GM19468 (cell line): ENCODE data around the gene MAP3K5.

Experiments
- ATAC-seq: cut with Tn5 transposase; IDR thresholded peaks from one replicate; pipeline ENCODE4 v1.9.1; 2021; ENCODE audit warnings: mild to moderate bottlenecking, moderate library complexity, moderate number of reproducible peaks; ENCODE audit not compliant: unreplicated experiment; ENCODE audit errors: extremely low read depth

Gene MAP3K5

DNA sequence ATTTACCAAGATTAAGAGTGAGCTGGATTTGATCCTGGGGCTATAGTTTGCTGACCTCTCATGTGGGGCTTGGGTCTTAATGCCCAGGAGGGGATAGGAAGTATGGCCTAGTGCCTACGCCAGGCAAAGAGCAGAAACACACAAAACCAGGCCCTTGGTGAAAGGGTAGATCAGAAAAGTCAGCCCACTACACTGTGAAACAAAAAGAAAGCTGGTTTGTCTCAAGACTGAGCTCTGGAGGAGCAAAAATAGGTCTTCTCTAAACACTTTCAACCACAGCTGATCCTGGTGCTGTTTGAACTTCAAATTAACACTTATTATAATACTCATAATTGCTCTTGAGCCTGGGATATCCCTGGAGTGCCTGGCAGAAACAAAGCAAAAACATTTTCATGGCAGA lies 167.0 kb downstream of the MAP3K5 start:
- ATAC-seq: no peak

DNA sequence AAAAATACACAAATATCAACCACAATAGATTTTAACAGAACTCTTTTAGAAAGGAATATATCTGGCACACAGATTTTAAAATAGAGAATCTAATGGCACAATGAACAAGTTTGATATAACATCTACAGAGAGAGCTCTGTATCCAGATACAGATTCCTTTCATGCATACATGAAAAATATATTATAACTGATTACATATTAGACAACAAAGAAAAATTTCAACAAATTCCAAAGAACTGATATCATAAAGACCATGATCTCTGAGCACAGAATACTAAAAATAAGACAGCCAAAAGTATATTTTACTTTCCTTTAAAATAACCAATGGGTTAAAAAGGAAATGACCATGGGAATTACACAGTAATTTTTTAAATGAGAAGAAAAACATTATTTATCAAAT lies 167.9 kb downstream of the MAP3K5 start:
- no peak for ATAC-seq

DNA sequence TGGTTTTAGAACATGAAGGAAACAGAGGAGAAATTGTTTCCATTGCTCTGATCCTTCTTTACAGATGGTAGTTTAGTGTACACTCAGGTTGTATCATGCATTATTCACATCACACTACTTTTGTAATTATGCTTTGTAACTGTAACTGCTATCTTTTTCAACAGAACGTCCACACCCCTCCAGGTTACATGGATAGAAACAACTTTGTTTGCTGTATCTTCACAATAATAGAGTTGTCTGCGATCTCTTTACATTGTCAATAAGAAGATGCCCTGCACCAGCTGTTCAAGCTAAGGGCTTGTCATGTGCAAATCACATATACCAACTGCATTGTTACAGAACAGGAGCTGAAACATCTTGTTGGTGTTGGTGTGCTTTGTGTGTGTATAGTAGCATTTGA lies 174.2 kb downstream of the MAP3K5 start:
- ATAC-seq: no peak

DNA sequence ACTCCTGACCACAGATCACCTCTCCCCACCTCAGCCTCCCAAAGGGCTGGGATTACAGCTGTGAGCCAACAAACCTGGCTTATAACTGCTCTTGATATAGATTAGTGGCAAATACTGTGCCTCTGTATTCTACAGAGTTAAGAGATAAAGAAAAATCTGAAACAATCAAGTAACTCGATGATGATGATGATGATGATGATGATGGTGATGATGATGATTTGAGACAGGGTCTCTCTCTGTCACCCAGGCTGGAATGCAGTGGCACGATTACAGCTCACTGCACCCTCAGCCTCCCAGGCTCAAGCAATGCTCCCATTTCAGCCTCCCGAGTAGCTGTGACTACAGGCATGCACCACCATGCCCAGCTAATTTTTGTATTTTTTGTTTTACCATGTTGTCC lies 175.8 kb downstream of the MAP3K5 start:
- ATAC-seq: no peak

DNA sequence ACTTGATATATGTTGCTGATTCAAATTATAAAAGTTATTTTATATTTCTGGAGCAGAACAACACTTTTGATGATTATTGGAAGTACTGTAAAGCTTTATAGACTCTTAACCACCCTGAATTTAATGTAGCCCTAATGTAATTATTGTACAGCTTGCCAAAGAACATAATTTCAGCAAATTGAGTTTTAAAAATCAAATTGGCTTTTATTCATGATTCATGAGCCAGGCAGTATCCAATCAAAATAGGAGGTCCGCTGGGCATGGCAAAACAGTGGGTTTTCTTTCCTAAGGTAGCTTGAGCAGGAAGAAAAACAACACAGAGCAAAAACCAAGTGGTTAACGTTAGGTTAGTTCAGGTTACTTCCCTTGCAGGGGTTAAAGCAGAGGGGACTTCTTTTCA lies 177.3 kb downstream of the MAP3K5 start:
- no peak for ATAC-seq

DNA sequence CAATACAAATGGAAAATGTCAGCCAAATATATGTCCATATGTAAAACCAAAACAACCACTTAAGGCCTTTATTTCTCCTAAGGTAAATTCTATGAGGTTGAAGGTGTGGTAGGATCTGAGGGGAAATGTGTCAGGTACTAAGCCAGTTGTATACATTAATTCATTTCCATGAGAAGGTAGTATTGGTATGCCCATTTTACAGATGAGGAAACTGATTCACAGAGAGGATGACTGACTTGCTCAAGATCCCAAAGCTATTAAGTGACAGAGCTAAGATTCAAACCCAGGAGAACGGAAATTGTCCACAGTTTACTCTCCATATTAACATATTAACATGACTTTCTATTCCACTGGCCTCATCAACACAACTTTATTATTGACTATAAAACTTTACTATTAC lies 177.9 kb downstream of the MAP3K5 start:
- ATAC-seq: no peak

DNA sequence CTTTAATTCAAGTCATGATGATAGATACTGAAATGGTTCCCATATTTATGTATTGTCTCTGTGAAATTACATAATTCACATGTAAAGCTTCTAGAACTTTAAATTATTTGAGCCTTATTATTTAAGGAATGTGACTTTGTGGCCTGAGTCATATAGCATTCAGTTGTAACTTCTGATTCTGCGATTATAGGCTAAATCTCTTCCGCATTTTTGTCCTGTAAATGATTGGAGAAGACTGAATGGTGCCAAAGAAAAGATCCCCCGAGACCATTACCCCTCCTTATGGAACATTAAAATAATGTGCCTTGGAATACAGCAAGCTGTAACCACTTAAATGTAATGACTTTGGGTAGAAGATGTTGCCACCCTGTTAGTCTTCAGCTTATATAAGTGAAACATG lies 178.8 kb downstream of the MAP3K5 start:
- ATAC-seq: no peak

DNA sequence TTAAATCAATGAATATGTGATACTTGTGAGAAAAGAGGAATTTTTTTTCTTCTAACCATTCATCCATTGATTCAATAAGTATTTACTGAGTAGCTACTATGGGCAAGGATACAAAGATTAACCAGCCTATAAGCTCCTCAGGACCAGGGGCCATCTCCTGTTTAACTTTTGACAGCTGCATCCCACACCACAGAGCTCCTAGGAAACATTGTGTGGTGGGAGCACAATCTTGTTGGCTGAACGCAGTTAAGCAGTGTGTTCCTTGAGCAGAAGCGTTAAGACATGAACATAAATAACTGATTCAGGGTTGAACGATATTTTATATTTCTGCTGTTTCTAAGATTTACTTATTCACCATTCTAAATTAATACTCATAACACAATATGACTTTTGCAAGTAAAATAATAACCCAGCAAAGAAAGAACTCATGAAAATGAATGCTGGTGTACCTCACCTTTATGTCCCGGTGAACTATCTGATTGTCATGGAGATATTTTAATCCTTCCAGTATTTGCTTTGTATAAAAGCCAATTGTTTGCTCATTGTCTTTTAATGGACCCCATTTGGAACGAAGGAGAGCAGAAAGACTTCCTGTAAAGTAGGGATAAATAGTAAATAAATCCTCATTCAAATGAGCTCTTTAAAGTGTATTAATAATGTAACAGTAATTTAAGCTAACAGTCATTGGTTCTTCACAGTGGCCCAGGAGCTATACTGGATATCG lies 179.4 kb downstream of the MAP3K5 start:
- no peak for ATAC-seq

DNA sequence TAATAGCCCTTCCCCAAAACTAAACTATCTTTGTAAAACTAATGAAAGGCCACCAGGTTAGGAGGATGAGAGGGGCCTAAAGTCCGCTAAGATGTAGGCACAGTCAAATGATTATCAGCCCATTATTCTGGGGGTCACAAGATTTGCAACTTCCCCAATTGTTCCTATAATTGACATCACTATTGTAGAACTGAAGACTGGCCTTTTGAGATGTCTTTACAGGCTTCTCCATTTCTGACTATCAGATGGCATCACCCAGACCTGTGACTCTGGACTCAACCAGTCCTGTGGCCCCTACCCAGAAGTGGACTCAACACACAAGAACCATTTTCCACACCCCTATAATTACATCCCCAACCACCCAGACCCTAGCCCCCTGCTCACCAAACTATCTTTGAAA lies 180.5 kb downstream of the MAP3K5 start:
- no peak for ATAC-seq

DNA sequence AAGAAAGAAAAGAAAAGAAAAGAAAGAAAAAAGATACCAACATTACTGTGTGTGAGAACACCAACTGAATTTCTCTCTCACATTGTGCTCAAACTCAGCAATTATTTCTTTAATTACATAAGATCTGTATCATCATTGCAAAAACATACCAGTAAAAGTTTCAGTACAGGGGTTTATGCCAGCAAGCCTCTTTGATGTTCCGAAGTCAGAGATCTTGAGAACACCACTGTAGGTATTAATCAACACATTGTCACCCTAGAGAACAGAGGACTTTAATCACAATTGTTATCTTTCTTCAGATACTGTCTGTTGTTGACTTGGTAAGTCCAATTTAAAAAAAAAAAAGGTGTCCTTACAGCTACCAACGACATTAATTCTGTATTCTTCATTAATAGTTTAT lies 181.1 kb downstream of the MAP3K5 start:
- ATAC-seq: no peak

DNA sequence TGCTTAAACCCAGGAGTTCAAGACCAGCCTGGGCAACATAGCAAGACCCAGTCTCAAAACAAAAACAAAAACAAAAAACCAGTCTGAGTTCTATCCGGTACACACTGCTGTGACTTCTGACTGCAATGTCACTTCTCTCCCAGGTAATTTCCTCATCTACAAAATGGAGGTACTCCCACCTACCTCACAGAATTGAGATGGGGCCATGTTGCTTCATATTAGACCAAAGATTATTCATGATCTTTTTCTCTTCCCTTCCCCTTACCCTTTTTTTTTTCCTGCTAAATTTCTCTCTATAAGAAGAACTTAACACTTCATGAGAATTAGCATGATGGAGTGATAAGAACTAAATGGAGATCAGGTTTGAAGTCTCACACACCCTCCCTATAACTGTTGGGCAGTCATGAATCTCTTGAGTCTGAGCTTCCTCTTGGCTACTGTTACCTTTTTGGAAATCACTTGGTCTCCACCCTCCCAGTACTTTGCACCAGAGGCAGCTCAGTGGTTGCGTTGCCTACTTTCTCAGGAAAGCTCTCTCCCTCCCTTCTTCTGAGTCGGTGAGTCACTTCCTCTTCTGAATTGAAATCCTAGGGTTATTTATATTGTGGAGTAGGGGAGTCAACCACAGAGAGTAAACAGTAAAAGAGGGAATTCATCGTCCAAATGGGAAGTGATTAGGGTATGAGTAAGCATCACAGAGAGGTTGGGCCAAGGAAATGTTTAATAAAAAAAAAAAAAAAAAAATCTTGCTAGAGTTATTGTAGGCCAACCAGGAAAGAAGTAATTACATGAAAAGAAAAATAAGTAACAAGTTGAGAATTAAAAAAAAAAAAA lies 182.2 kb downstream of the MAP3K5 start:
- no peak for ATAC-seq

DNA sequence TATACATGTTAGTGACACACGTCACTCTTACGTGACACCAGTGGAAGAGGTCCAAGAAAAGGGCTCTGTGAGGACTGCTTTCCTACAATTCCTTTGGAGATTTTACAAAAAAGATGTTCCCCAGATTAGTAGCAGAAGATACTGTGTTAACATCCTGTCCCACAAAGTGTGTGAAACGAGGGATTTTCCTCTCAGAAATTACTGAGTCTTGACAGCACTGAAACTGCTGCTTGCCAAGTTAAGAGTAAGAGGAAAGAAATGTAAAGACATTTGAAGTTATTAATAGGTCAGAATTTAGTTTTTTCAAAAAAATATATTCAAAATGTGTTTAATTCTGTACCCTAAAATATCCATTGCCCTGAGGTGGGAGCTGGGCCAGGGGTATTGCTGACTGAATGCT lies 183.3 kb downstream of the MAP3K5 start:
- no peak for ATAC-seq

DNA sequence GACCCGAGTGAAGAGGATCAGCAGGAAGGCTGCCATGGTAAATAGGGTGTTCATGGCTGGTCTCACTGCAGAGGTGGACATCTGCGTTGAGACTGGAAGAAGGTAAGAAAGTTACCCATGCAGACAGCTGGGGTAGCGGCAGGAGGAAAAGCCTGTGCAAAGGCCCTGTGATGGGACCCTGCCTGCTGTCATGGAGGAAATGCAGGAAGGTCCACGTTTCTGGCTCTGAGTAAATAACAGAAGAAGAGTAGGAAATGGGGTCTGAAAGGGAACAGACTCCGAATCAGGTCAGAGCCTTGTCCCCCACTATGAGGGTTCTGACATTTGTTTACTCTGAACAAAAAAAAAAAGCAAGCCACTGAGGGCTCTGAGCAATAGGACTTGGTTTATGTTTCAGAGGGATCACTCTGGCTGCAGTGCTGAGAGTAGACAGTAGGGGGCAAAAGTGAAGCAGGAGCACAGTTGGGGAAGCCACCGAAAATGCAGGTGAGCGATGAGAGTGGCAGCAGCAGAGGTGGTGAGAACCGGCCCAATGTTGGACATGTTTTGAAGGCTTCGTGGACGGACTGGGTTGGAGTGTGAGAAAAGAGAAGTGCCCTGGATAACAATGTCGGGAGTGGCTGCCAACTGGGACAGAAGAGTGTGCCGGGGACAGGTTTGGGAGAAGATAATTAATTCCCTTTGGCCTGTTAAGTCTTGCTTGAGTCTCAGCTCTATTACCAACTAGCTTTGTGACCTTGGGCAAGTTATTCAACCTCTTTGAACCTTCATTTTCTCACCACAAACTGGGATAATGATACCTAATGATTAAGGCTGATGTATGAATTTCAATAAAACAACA lies 184.1 kb downstream of the MAP3K5 start:
- no peak for ATAC-seq

DNA sequence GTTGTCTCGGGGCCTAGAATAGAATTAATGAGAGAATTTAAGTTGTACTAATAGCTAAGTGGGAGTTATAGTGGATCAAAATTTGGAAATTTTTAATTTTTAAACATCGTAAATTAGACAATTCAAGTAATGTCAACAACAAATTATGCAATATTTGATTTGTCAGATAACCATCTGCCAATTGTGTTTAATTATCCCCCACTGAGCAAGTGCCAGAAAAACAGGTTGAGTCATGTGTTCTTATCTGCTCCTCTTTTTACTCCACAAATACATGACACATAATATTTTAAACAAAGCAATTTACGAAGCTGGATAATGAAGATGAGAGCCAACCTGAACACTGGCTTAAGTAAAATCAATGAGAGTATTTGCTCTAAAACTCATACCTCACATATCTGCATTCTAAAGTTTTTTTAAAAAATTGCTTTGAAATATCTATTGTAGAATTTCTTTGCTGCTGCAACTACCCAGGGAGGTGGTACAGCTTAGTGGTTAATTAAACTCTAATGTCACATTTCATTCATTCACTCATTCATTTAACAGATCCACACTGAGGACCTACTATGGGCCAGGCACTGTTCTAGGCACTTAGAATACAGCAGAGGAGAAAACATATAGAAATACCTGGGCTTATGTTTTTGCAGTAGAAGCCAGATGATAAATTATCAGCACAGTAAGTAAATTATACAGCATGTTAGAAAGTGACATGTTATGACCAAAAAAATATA lies 184.9 kb downstream of the MAP3K5 start:
- no peak for ATAC-seq

DNA sequence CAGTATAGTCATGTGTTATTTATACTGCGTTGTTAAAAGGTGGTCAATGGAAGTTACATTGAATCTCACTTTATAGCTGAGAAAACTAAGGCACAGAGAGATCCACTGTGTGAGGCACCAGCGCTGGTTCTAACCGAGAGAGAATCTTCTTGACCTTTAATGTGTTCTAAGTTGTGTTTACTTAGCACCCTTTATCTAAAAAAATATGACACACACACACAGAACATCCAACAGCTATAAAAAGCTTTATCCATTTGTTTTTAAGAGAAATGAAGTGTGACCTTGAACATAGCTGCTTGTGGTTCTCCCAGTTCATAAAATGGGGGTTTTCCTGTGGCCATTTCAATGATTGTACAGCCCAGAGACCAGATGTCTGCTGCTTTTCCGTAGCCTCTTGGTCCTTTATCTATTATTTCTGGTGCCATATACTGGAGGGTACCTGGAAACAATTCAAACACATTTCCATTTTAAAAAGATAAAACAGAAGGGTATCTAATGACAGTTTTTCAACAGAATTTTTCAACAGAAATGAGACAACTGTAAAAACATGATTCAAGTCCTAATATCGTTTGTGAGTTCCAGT lies 187.3 kb downstream of the MAP3K5 start:
- ATAC-seq: no peak

DNA sequence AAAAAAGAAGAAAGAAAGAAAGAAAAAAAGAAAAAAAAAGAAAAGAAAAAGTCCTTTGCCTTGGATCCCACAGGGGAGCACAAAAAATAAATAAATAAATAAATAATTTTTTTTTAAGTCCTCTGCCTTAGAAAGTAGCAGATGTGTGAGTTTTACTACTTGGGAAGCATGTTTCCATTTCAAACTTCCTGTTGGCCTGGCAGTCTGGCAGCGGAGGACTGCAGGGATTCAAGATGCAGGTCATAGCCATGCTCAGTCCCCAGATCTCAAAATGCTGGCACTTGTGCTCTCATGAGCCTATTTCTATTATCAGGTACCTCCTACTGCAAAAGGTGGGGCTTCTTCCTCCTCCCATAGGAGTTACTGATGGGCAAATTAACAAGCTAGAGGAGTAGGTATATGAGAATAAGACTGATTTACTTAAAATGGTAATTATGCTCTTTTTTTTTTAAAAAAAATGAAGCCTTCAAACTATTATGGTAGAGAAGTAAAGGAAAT lies 187.9 kb downstream of the MAP3K5 start:
- no peak for ATAC-seq

DNA sequence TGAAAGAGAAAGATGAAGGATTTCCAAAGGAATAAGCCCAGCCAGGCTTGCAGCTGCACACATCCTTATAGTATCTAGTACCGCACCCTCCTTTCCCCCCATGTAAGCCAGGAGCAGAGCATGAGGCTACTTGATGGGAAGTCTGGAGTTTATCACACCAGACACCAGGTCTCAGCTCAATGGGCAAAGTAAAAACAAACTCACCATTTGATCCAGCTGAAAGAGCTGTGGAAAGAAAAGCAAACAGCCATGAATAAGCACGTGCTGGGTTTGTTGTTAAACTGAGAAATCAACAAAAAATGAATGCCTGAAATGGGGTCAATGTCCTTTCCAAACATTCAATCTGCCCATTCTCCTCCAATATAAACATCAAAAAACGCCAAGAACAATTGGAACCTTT lies 191.5 kb downstream of the MAP3K5 start:
- ATAC-seq: no peak

DNA sequence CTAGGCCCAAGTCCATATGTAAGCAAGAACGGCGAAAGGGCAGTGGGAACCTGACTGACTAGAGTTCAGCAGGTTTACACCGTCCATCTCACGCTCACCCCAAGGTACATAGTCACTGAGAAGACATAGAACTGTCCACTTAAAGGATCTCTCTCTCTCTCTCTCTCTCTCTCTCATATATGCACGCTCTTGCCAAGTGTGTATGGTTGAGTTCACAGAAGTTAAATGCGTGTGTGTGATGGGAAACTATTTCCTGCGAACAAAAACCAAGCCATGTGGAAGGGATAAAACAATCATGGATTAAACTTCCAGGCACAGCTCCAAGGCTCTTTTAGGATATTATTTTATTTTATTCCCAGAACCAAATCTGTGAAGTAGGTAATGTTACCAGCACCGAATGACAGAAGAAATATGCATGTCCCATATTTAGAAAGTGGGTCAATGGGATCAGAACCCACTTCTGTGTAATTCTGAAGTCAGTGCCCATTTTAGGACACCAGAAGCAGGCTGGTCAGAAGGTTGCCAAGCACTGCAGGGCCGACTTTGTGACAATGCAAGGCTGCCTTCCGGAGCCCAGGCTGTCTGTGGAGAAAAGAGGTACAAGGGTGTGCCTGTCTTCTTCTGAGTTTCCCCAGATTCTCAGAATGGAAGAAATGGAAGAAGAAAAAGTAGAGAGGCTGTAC lies 192.8 kb downstream of the MAP3K5 start:
- no peak for ATAC-seq

DNA sequence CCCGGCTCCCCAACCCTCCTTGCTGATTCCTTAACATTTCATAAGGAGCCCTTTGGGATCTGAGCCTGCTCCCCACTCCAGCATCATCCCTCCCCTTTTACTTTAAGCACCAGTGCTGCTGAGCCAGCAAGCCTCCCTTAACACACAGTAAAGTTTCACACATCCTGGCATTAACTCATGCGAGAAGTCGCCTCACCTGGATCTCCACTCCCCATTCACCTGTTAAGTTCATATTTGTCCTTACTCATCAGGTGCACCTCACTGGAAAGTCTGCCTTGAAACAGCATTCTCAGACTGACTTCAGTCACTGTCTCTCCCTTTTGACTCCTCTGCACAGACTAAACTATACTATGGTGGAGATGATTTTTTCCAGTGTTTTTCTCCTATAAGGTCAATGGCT lies 194.2 kb downstream of the MAP3K5 start:
- no peak for ATAC-seq
